ENCODE results near the gene KCNMA1.
A peak's percentile ranks its signal among the peaks of the same experiment; 100 is the strongest.

KCNMA1 gene

GRCh38 chr10:77313066-77313750 is 324.4 kb downstream of the KCNMA1 start:
- peak; percentile 68 for DNase-seq

- DNase-seq = peak; percentile 58
These were observed 326.4 kb downstream of the KCNMA1 start for GRCh38 chr10:77311186-77311585.

- no peak for DNase-seq
These were observed 327.2 kb downstream of the KCNMA1 start for GRCh38 chr10:77310288-77310840.

GRCh38 chr10:77309509-77309908 is 328.1 kb downstream of the KCNMA1 start:
- DNase-seq = peak; percentile 52

- DNase-seq = no peak
These were observed 328.5 kb downstream of the KCNMA1 start for GRCh38 chr10:77309092-77309491.

GRCh38 chr10:77308084-77308732 is 329.4 kb downstream of the KCNMA1 start:
- no peak for DNase-seq

GRCh38 chr10:77306666-77307065 is 330.9 kb downstream of the KCNMA1 start:
- DNase-seq = no peak

GRCh38 chr10:77305650-77306632 is 331.7 kb downstream of the KCNMA1 start:
- DNase-seq = peak; percentile 77

- DNase-seq = peak; percentile 38
These were observed 333.4 kb downstream of the KCNMA1 start for GRCh38 chr10:77304192-77304591.

- DNase-seq = peak; percentile 87
These were observed 336.3 kb downstream of the KCNMA1 start for GRCh38 chr10:77301305-77301730.

GRCh38 chr10:77300682-77301302 is 336.8 kb downstream of the KCNMA1 start:
- DNase-seq = no peak

GRCh38 chr10:77299320-77299719 is 338.3 kb downstream of the KCNMA1 start:
- DNase-seq = no peak

GRCh38 chr10:77297393-77297739 is 340.2 kb downstream of the KCNMA1 start:
- peak; percentile 87 for DNase-seq

GRCh38 chr10:77296534-77297392 is 340.8 kb downstream of the KCNMA1 start:
- peak; percentile 63 for DNase-seq

- no peak for DNase-seq
These were observed 343.8 kb downstream of the KCNMA1 start for GRCh38 chr10:77293773-77294172.

- peak; percentile 33 for DNase-seq
These were observed 344.3 kb downstream of the KCNMA1 start for GRCh38 chr10:77293347-77293746.

GRCh38 chr10:77291596-77292505 is 345.8 kb downstream of the KCNMA1 start:
- DNase-seq = peak; percentile 73

GRCh38 chr10:77290528-77291155 is 347.0 kb downstream of the KCNMA1 start:
- DNase-seq = peak; percentile 100

- DNase-seq = peak; percentile 60
These were observed 347.8 kb downstream of the KCNMA1 start for GRCh38 chr10:77289790-77290189.

GRCh38 chr10:77289027-77289501 is 348.5 kb downstream of the KCNMA1 start:
- no peak for DNase-seq
